IPS-15b (cell line): ENCODE results near the gene IL25.

ENCODE experiments used
- H3K27me3 ChIP-seq: one replicate; pipeline ENCODE4 v1.6.1; 2013; ENCODE audit warnings: low read length; ENCODE audit not compliant: control insufficient read depth, insufficient read depth
- H3K36me3 ChIP-seq: one replicate; pipeline ENCODE4 v1.6.1; 2013; ENCODE audit warnings: low read length; ENCODE audit not compliant: control insufficient read depth, insufficient read depth
- H3K4me1 ChIP-seq: one replicate; pipeline ENCODE4 v1.6.1; 2013; ENCODE audit warnings: mild to moderate bottlenecking, low read length; ENCODE audit not compliant: control insufficient read depth, insufficient read depth
- H3K4me3 ChIP-seq: one replicate; pipeline ENCODE4 v1.5.1; 2013; ENCODE audit warnings: low read depth, low read length
- H3K9ac ChIP-seq: one replicate; pipeline ENCODE4 v1.6.1; 2013; ENCODE audit warnings: low read depth, mild to moderate bottlenecking, low read length
- H3K9me3 ChIP-seq: one replicate; pipeline ENCODE4 v1.6.1; 2013; ENCODE audit warnings: mild to moderate bottlenecking, low read length; ENCODE audit not compliant: control insufficient read depth, insufficient read depth

Gene IL25

DNA sequence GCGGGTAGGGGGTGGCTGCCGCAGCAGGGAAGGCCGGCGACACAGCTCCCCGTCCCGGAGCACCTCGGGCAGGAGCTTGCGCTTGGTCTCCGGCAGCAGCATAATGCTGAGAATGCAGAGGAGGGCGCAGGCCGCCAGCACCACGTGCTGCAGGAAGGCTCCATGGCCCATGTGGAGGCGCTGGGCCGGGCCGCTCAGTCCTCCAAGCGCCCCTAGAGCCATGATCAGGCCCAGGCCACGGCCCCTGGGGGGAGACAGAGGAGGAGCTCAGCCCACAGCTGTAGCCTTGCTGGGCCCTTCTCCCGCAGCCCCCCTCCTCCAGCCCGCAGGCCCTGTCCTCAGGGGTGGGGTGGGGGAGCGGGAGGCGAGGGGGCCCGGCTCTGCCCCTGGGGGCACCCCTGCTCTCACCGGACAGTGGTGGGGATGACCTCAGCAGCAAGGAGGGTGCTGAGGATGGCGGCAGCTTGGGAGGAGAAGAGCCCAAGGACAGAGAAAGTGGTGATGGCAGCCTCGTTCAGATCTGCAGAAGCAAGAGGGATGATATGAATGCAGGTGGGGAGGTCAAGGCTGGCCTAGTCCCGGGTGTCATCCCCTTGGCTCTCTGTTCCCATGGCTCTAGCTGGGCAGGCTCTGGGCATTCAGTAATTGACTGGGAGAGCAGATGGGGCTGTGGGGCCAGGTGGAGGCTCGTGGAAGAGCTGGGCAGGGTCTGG lies 25.8 kb upstream of the IL25 start:
- Histone ChIP-seq H3K9ac (no peak overlapping the region), H3K27me3 (peaks cover 13% of the 10 kb centered on the region), H3K9me3 (no peaks in the 10 kb centered on the region), H3K36me3 (no peaks in the 10 kb centered on the region), H3K4me3 (no peak overlapping the region), H3K4me1 (peaks cover 5% of the 10 kb centered on the region)

DNA sequence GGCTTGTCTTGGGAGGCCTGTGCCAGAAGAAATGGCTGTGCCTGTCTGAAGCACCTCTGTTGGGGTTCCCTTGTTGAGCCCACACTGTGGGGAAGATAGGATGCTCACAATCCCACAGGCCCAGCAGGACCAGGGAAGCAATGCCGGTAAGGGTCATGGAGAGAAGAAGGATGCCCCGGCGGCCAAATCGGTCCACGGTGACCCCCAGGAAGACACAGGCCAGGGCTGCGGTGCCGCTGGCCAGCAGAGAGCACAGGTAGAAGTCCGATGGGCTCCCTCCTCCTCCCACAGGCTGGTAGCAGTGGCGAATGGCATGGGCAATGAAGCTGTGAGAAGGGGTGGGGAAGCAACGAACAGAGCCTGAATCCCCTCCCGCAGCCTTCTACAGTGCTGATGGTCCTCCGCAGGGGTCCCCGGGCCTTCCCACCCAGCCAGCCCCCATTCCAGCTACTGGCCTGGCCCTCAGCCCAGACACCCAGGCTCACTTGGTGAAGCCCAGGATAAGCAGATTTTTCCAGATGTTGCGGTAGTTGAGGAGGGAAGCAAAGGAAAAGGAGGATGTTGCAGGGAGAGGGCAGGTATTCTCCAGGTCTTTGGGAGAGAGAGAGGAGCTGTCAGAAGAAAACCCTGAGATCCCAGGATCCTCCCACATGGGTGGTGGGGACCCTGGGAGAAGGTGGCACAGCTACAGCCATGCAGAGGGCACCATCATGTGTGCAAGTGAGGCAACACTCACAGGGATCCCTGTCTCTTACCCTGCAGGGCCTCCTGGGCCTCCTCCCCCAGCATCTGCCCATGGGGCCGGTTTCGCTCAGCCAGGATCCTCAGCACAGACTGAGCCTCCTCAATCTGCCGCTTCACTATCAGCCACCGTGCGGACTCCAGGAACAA lies 25.0 kb upstream of the IL25 start:
- Histone ChIP-seq H3K4me3 (no peak overlapping the region), H3K9ac (no peak overlapping the region), H3K36me3 (no peaks in the 10 kb centered on the region), H3K4me1 (peaks cover 5% of the 10 kb centered on the region), H3K9me3 (no peaks in the 10 kb centered on the region), H3K27me3 (peaks cover 13% of the 10 kb centered on the region)

DNA sequence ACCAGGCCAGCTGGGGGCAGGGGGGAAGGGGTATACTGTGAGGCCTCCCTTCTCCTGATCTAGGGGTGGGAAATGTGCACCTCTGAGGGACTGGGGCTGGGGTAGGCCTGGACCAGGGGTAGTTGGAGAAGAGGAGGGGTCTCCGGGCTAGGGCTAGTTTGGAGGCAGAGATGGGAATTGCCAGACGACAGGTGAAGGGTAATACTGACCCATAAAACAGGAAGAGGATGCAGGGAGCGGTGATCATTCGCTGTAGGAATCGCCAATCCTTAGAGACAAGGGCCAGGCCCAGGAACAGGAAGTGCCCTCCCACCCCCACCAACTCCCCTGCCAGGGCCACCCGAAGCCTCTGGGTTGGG lies 24.3 kb upstream of the IL25 start:
- no peak overlapping the region for H3K9ac ChIP-seq
- peaks cover 5% of the 10 kb centered on the region for H3K4me1 ChIP-seq
- peaks cover 17% of the 10 kb centered on the region for H3K27me3 ChIP-seq
- H3K4me3 ChIP-seq, result no peak overlapping the region
- H3K9me3 ChIP-seq, result no peaks in the 10 kb centered on the region
- no peaks in the 10 kb centered on the region for H3K36me3 ChIP-seq

DNA sequence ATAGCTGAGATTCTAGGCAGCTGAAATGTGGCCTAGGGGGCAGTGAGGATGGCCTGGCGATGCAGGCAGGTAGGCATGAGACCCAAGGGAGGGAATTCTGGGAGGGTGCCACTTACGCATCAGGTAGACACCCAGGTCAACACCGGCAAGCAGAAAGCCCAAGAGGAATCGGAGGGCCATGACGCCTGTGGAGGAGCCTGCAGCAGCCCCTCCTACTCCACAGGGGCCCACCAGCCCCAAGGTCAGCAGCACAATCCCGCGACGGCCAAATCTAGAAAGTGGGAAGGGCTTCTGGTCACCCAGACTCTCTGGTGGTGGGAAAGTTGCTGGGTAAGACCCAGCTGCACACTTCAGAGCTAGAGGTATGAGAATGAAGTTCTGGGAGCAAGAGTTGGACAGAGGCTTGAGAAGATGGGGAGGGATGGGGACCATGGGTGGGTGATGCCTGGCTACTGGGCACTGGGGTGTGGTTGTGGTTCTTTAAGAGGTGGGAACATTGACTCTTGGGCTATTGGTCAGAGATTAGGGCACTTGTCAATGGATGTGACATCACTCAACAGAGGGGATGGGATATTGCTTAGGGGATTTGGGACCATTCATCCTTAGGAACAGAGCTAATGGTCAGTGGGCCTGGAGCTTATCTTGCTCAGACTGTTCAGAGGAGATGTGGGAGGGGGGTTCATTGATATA lies 23.3 kb upstream of the IL25 start:
- no peaks in the 10 kb centered on the region for H3K9me3 ChIP-seq
- no peak overlapping the region for H3K9ac ChIP-seq
- no peaks in the 10 kb centered on the region for H3K36me3 ChIP-seq
- H3K27me3 ChIP-seq, result peaks cover 27% of the 10 kb centered on the region
- peaks cover 5% of the 10 kb centered on the region for H3K4me1 ChIP-seq
- H3K4me3 ChIP-seq, result no peak overlapping the region

DNA sequence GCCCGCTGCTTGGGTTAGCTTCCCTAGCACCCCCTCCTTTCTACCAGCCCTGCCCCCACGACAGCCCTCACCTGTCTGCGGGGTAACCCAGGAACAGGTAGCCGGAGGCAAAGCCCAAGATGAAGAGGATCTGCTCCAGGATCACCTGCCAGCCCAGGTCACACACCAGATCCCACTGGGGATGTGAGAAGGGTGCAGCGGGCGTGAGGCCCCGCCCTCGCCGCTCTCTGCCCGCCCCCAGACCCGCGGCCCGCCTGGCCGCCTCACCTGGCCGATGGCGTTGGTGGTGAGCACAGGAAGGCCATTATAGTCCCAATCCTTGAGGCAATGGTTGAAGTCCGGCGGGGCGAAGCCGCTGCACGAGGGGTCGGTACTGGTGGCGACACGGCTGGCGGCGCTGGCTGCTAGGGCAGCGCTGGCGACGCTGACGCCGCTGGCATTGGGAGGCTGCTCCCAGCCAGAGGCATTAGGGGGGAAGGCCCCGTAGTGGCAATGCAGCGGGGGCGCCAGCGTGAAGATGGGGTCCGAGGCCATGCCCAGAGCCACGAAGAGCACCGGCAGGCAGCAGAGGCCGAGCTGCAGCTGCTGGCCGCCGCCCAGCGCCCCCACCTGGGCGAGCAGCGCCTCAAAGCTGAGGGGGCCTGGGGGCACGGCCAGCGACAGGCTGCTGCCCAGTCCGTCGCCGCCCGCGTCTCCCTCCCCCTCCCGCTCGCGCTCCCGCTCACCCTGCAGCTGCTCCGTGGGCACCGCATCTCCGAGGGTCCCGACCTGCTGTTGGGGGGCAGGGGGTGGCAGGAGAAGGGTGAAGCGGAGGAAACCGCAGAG lies 20.7 kb upstream of the IL25 start:
- Histone ChIP-seq H3K9me3 (no peaks in the 10 kb centered on the region), H3K9ac (no peak overlapping the region), H3K36me3 (no peaks in the 10 kb centered on the region), H3K4me1 (no peaks in the 10 kb centered on the region), H3K4me3 (peak overlapping the region; percentile 72), H3K27me3 (peaks cover 41% of the 10 kb centered on the region)

DNA sequence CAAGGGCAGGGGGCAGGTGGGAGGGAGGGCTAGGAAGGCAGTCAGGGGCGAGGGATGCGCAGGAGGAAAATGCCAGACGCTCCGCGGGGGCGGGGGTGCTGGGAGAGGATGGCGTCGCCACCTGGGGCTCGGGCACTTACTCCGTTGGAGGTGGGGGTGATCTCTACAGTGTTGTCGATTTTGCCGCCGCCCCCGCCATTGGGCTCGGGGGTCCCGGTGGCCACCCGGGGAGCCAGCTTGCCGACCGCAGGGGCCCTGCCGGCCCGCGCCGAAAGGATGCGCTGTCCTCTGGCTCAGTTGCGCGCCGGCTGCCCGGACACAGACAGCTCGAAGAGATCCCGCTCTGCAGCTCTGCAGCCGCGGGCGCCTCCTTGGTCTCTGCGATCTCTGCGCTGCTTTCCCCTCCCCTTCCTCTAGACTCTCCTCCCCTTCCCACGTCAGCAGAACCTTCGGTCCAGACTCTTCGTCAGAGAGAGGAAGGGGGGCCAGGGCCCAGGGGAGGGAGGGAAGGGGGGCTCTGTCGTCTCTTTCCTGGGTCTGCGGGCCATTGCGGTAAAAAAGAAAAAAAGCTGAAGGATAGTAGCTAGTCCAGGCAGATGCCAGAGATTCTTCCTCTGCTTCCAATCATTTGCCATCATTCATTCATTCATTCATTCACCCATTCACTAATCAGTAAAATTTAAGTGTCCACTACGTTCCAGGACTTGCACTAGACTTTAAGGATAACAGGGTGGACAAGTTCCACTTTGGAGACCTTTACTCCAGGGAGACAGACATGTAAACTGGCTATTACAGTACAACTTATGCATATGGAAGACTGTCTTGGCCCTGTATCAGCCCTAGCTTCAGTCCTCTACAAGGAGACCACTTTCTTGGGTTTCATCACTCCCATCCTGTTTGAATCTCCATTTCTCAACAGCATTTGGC lies 19.8 kb upstream of the IL25 start, which contains the start of gene SLC22A17:
TSS of gene SLC22A17 (minus strand) at position 382 of the 927 bp plus-strand sequence.
- no peak within 1 kb of the TSS for H3K9ac ChIP-seq
- peak within 1 kb of the TSS; percentile 72 for H3K4me3 ChIP-seq

DNA sequence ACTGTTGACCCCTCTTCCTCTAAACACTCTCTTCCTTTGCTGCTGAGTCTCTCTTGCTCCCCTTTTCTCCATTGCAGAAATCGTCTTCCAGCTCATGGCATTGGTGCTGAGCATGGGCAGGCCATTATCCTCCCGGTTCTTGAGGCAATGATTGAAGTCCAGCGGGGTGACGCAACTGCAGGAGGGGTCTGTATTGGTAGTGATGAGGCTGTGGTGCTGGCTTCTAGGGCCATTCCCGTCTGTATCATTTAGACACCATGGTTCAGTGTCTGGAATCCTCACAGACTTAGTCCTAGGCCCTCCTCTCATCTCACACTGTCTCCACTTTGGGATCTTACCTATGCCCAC lies 19.2 kb upstream of the IL25 start:
- H3K9me3 ChIP-seq, result no peaks in the 10 kb centered on the region
- H3K9ac ChIP-seq, result no peak overlapping the region
- peaks cover 41% of the 10 kb centered on the region for H3K27me3 ChIP-seq
- H3K4me3 ChIP-seq, result peak overlapping the region; percentile 72
- peaks cover 3% of the 10 kb centered on the region for H3K36me3 ChIP-seq
- no peaks in the 10 kb centered on the region for H3K4me1 ChIP-seq

More for the DNA sequence above, 19.8 kb upstream of the IL25 start, which contains the start of gene SLC22A17:
- H3K36me3 ChIP-seq, result peaks cover 3% of the 10 kb centered on the region
- H3K9me3 ChIP-seq, result no peaks in the 10 kb centered on the region
- H3K4me1 ChIP-seq, result no peaks in the 10 kb centered on the region
- peaks cover 41% of the 10 kb centered on the region for H3K27me3 ChIP-seq

DNA sequence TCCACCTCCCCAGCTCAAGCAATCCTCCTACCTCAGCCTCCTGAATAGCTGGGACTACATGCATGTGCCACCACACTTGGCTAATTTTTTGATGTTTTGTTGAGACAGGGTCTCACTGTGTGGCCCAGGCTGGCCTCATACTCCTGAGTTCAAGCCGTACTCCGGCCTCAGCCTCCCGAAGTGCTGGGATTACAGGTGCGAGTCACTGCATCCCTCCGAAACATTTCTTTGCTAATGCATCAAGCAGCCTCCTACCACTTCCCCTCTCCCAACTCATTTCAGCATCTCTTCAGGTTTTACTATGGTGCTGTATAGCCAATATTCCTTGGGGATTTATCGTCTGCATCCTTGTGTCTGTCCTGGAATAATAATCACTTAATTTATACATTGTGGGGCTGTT lies 17.6 kb upstream of the IL25 start:
- Histone ChIP-seq H3K9me3 (no peaks in the 10 kb centered on the region), H3K4me3 (no peak overlapping the region), H3K9ac (no peak overlapping the region), H3K4me1 (no peaks in the 10 kb centered on the region), H3K36me3 (peaks cover 3% of the 10 kb centered on the region), H3K27me3 (peaks cover 41% of the 10 kb centered on the region)

DNA sequence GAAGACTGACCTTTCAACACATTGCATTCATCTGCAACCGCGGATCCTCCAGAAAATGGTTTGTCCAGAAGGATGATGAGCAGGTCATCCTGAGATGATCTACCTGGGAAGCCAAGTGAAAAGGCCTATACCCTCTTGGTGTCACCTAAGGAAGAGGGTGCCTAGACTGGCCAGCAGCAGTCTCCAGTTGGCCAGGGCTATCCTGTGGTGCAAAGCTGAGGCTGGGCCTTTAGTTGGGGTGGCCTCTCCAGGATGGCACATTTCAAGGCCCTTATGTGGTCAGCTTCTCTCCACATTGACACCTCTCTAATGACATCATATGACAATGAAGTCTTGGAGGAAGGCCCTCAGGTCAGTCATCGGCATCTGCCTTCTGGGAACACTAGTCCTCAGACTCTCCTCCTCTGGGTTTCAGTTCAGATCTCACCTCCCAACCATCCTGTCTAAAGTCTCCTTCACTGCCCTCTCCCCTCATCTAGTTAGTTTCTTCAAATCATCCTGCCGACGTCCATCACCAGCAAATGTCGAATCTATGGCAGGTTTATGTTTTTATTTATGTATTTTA lies 16.7 kb upstream of the IL25 start:
- H3K4me3 ChIP-seq, result no peak overlapping the region
- peaks cover 2% of the 10 kb centered on the region for H3K4me1 ChIP-seq
- peaks cover 7% of the 10 kb centered on the region for H3K36me3 ChIP-seq
- H3K9ac ChIP-seq, result no peak overlapping the region
- H3K27me3 ChIP-seq, result peaks cover 36% of the 10 kb centered on the region
- no peaks in the 10 kb centered on the region for H3K9me3 ChIP-seq

DNA sequence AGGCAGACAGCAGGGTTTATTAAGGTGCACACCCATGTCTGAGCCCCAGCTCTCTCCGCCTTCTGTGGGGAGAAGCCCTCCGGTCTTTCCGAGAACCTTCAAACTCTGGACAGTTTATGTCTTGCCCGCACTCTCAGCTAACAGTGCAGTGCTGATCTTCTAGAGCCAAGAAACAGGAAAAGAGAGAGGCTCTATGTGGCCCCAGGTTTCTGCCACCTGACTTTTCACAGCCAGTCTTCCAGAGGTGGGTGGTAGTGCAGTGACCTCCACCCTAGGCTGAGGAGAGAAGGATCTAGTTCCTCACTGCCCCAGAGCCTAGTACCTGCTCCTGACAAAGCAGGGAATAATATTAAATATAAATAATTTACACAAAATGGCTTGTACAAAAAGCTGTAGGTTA lies 15.9 kb upstream of the IL25 start:
- Histone ChIP-seq H3K9ac (no peak overlapping the region), H3K4me1 (peaks cover 2% of the 10 kb centered on the region), H3K4me3 (no peak overlapping the region), H3K27me3 (peaks cover 29% of the 10 kb centered on the region), H3K9me3 (no peaks in the 10 kb centered on the region), H3K36me3 (peaks cover 7% of the 10 kb centered on the region)
